NCI-H2171 treated with DMSO at 0.1 percent for 48 hours (cell line): ENCODE measurements around the gene SYNRG.

Experiments
- DNase-seq: peaks from one replicate; lab custom pipeline; 2025; lab: John Stamatoyannopoulos, UW

The SYNRG gene

DNA sequence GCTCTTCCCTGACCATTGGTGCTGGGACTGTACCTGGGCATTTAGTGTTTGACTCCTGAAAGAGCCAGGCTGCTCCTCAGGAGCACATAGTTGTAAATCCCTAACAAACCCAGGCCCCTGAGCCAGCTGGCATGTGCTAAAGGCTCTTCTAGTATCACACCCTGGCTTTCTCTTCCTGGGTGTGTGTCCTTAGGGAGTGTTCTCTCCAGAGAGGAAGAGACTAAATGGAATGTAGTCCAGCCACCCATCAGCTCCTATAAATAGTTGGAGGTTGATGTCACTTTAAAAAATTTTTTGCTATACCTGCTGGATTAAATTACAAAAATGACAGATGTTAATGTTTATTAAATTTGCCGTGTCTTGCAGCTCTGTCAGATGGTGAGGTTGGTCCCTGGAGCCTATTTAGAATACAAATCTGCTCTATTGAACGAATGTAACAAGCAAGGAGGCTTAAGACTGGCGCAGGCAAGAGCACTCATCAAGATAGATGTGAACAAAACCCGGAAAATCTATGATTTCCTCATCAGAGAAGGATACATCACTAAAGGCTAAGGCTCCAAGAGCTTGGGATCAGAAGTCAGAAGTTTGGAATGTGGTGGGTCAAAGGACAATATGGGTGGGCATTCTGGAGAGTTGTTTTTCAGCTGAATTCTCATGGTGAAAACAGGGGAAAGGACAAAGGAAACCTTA is 132.6 kb downstream of the SYNRG start:
- DNase-seq = peak; percentile 98

GRCh38 chr17:37475731-37476420 is 133.3 kb downstream of the SYNRG start:
- DNase-seq = no peak

DNA sequence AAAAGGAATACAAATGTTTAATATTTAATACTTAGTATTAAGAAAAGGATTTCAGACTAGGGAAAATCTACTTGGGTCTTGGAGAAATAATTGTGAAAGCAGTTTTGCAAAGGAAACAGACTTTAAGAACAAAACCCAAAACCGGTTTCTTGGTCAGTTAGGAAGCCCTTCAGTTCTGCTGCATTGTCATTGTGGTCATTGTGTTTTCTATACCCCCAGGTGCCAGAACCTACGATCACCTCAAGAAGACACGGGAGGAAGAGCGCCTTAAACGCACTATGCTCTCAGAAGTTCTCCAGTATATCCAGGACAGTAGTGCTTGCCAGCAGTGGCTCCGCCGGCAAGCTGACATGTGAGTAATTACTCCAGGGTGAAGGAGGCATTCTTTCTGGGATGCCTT is 139.0 kb downstream of the SYNRG start:
- no peak for DNase-seq

- no peak for DNase-seq
These were observed 142.7 kb downstream of the SYNRG start for GRCh38 chr17:37466471-37466870.

DNA sequence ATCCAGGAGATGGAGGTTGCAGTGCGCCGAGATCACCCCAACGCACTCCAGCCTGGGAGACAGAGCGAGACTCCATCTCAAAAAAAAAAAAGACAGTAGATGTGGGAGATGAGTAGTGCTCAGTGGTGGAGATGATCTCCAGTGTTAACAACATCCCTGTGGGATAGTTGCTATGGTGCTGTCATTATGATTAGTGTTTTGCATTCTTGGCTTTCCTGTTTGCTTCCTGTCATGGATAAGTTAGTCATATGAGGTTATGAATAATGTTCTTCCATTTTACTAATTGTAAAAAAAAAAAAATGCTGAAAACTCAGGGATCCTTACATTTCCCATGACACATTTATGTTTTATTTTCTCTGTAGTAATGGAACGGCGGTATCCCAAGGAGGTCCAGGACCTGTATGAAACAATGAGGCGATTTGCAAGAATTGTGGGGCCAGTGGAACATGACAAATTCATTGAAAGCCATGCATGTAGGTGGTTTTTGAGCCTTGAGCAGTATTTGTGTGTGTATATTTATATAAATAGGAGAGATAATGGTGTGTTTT is 144.1 kb downstream of the SYNRG start:
- no peak for DNase-seq
